ENCODE measurements around the gene CIITA. TPM values are rescaled to one million over a fixed set of nuclear protein-coding genes. Genes with fewer than 3 reads are reported as not detected.

CIITA gene
- polyA plus RNA-seq, 2 donors, result 2.8 to 5.5 TPM

DNA sequence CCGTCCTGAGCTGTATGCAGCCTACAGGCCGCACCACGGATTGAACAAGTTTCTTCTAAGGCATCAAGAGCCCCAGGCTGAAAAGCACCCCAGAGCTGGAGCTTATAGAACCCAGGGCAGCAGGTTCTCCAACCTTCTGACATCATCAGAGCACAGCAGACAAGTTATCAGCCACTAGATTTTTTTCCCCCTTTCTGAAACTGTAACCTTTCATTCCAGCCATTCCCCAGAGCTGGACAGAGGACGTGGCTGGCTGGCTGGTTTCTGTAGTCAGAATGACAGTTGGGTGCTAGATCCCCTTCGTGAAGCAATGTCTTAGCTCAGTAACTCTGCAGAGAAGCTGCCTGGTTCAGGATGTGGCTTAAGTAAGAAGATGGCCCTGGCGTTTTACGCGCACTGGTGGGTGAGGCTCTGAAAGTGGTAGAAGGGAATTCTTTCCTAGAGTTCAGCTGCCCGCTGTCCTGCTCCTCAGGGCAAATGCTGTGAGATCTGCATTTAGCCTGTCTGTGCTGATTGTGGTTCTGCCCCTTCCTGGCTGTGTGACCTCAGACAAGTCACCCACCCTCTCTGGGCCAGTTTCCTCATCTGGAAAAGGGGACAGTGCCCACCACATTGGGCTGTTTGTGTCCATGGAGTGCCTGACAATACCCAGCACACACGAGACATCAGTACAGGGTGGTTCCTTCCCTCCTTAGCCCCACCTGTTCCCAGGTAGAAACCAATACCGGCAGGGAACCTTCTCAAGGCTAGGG lies 56.1 kb downstream of the CIITA start:
- Histone ChIP-seq H3K27me3 (ENCODE audit: control insufficient read depth in 1 of 2, insufficient read depth in 2 of 2, low read length in 2 of 2) (no peaks in the 10 kb centered on the region), H3K4me1 (ENCODE audit: control insufficient read depth in 2 of 2, insufficient read depth in 2 of 2, low read length in 1 of 2) (peaks cover 3 to 19% of the 10 kb centered on the region in 2 donors), H3K36me3 (ENCODE audit: control insufficient read depth in 2 of 2, insufficient read depth in 2 of 2, low read length in 1 of 2) (peaks cover 4 to 21% of the 10 kb centered on the region in 2 donors), H3K27ac (ENCODE audit: low read depth in 2 of 2, low read length in 1 of 2) (no peak overlapping the region), H3K4me3 (ENCODE audit: low read depth in 1 of 2, low read length in 2 of 2) (no peak overlapping the region), H3K9me3 (ENCODE audit: control insufficient read depth in 2 of 2, insufficient read depth in 1 of 2, low read depth in 1 of 2, low read length in 1 of 2) (no peaks in the 10 kb centered on the region)
- WGBS, 2 donors, result 79 to 82% methylated on average over 11 of the region's 11 CpGs

- 69 to 73% methylated on average over 8 of the region's 8 CpGs for WGBS, 2 donors
- H3K27me3 ChIP-seq (ENCODE audit: control insufficient read depth in 1 of 2, insufficient read depth in 2 of 2, low read length in 2 of 2), result no peaks in the 10 kb centered on the region
- H3K27ac ChIP-seq (ENCODE audit: low read depth in 2 of 2, low read length in 1 of 2), result no peak overlapping the region
- peaks cover 3 to 25% of the 10 kb centered on the region in 2 donors for H3K4me1 ChIP-seq (ENCODE audit: control insufficient read depth in 2 of 2, insufficient read depth in 2 of 2, low read length in 1 of 2)
- H3K9me3 ChIP-seq (ENCODE audit: control insufficient read depth in 2 of 2, insufficient read depth in 1 of 2, low read depth in 1 of 2, low read length in 1 of 2), result no peaks in the 10 kb centered on the region
- no peak overlapping the region for H3K4me3 ChIP-seq (ENCODE audit: low read depth in 1 of 2, low read length in 2 of 2)
- peaks cover 4 to 18% of the 10 kb centered on the region in 2 donors for H3K36me3 ChIP-seq (ENCODE audit: control insufficient read depth in 2 of 2, insufficient read depth in 2 of 2, low read length in 1 of 2)
Measured at GRCh38 chr16:10933865-10934264, 56.9 kb downstream of the CIITA start.

DNA sequence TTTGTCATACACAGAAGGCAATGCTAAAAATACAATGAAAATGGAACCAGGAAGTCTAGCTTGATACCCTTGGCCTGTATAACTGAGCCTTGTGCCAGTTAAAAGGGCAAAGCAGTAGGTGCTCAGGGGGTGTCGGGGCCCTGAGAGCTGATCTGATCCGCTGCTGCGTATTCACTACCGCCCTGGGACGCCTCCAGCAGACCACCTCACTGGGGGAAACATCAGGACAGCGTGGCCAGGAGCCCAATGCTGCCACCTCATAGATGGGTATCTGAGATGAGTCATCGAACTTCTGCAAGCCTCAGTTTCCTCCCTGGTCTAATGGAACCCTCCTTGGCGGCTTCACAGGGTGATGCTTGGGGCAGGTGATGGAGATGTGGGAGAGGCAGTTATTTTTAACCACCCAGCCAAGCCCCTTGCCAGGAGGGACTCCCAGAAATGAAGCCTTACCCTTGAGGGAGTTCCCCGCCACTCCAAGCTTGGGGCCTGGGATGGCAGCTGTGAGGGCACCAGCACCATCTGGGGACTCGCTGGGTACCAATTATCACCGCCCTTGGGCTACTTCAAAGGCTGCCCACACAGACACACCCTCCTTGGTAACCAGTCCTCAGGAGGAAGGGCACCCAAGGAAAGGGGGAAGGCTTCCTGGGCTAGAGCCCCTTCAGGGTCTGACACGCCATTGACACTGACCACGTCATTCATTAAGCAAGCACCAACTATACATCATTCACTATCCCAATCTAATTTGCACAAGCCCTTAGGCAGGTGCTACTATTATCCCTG lies 57.5 kb downstream of the CIITA start:
- no peaks in the 10 kb centered on the region for H3K27me3 ChIP-seq (ENCODE audit: control insufficient read depth in 1 of 2, insufficient read depth in 2 of 2, low read length in 2 of 2)
- WGBS, 2 donors, result 90 to 92% methylated on average over 13 of the region's 13 CpGs
- H3K36me3 ChIP-seq (ENCODE audit: control insufficient read depth in 2 of 2, insufficient read depth in 2 of 2, low read length in 1 of 2), result peaks cover 4 to 16% of the 10 kb centered on the region in 2 donors
- H3K4me1 ChIP-seq (ENCODE audit: control insufficient read depth in 2 of 2, insufficient read depth in 2 of 2, low read length in 1 of 2), result peaks cover 3 to 31% of the 10 kb centered on the region in 2 donors
- no peak overlapping the region for H3K27ac ChIP-seq (ENCODE audit: low read depth in 2 of 2, low read length in 1 of 2)
- no peaks in the 10 kb centered on the region for H3K9me3 ChIP-seq (ENCODE audit: control insufficient read depth in 2 of 2, insufficient read depth in 1 of 2, low read depth in 1 of 2, low read length in 1 of 2)
- H3K4me3 ChIP-seq (ENCODE audit: low read depth in 1 of 2, low read length in 2 of 2), result no peak overlapping the region

DNA sequence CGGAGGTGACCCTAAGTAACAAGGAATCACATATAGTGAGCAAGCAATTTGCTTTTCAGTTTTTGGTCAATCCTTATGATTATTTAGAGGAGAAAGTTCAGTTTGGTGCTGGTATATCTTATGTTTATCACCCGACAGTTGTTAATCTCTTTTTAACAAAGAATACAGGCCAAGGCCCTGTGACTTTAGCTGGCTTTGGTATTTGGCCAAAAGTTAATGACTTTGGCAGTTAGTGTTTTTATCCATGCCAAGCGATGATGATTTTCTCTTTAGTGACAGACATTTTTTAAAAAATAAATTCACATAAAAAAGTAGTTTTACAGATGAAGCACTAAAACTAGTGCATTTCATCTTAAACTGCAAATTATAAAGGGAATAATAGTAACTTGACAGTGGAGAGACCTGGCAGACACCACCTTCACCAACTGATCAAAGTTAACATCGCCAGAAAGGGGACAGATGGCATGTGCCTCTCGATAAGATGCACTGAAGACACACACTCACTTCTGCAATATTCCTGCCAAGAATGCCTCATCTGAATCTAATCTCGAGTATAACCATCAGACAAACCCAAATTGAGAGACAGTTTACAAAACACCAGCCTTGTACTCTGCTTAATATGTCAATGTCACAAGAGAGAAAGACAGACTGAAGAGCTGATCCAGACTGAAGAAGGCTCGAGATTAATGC lies 58.4 kb downstream of the CIITA start:
- H3K4me1 ChIP-seq (ENCODE audit: control insufficient read depth in 2 of 2, insufficient read depth in 2 of 2, low read length in 1 of 2), result peaks cover 5 to 33% of the 10 kb centered on the region in 2 donors
- no peak overlapping the region for H3K27ac ChIP-seq (ENCODE audit: low read depth in 2 of 2, low read length in 1 of 2)
- H3K9me3 ChIP-seq (ENCODE audit: control insufficient read depth in 2 of 2, insufficient read depth in 1 of 2, low read depth in 1 of 2, low read length in 1 of 2), result no peaks in the 10 kb centered on the region
- H3K4me3 ChIP-seq (ENCODE audit: low read depth in 1 of 2, low read length in 2 of 2), result no peak overlapping the region
- no peaks in the 10 kb centered on the region for H3K27me3 ChIP-seq (ENCODE audit: control insufficient read depth in 1 of 2, insufficient read depth in 2 of 2, low read length in 2 of 2)
- H3K36me3 ChIP-seq (ENCODE audit: control insufficient read depth in 2 of 2, insufficient read depth in 2 of 2, low read length in 1 of 2), result peaks cover 7 to 15% of the 10 kb centered on the region in 2 donors
- 41 to 52% methylated on average over 7 of the region's 7 CpGs for WGBS, 2 donors

- no peak overlapping the region for H3K27ac ChIP-seq (ENCODE audit: low read depth in 2 of 2, low read length in 1 of 2)
- 58 to 61% methylated on average over 8 of the region's 8 CpGs for WGBS, 2 donors
Measured at GRCh38 chr16:10936272-10936984, 59.4 kb downstream of the CIITA start.

GRCh38 chr16:10937068-10937859 lies 60.3 kb downstream of the CIITA start:
- Histone ChIP-seq H3K9me3 (ENCODE audit: control insufficient read depth in 2 of 2, insufficient read depth in 1 of 2, low read depth in 1 of 2, low read length in 1 of 2) (no peaks in the 10 kb centered on the region), H3K4me1 (ENCODE audit: control insufficient read depth in 2 of 2, insufficient read depth in 2 of 2, low read length in 1 of 2) (peaks cover 12 to 44% of the 10 kb centered on the region in 2 donors), H3K27ac (ENCODE audit: low read depth in 2 of 2, low read length in 1 of 2) (peak overlapping the region in 1 of 2 donors; percentile 40), H3K4me3 (ENCODE audit: low read depth in 1 of 2, low read length in 2 of 2) (no peak overlapping the region), H3K36me3 (ENCODE audit: control insufficient read depth in 2 of 2, insufficient read depth in 2 of 2, low read length in 1 of 2) (peaks cover 7 to 9% of the 10 kb centered on the region in 2 donors), H3K27me3 (ENCODE audit: control insufficient read depth in 1 of 2, insufficient read depth in 2 of 2, low read length in 2 of 2) (no peaks in the 10 kb centered on the region)
- 22 to 28% methylated on average over 11 of the region's 11 CpGs for WGBS, 2 donors

More at GRCh38 chr16:10936272-10936984, 59.4 kb downstream of the CIITA start:
- Histone ChIP-seq H3K36me3 (ENCODE audit: control insufficient read depth in 2 of 2, insufficient read depth in 2 of 2, low read length in 1 of 2) (peaks cover 7 to 12% of the 10 kb centered on the region in 2 donors), H3K4me3 (ENCODE audit: low read depth in 1 of 2, low read length in 2 of 2) (no peak overlapping the region), H3K4me1 (ENCODE audit: control insufficient read depth in 2 of 2, insufficient read depth in 2 of 2, low read length in 1 of 2) (peaks cover 12 to 43% of the 10 kb centered on the region in 2 donors), H3K27me3 (ENCODE audit: control insufficient read depth in 1 of 2, insufficient read depth in 2 of 2, low read length in 2 of 2) (no peaks in the 10 kb centered on the region), H3K9me3 (ENCODE audit: control insufficient read depth in 2 of 2, insufficient read depth in 1 of 2, low read depth in 1 of 2, low read length in 1 of 2) (no peaks in the 10 kb centered on the region)

- Histone ChIP-seq H3K9me3 (ENCODE audit: control insufficient read depth in 2 of 2, insufficient read depth in 1 of 2, low read depth in 1 of 2, low read length in 1 of 2) (no peaks in the 10 kb centered on the region), H3K27ac (ENCODE audit: low read depth in 2 of 2, low read length in 1 of 2) (peak overlapping the region in 1 of 2 donors; percentile 11), H3K36me3 (ENCODE audit: control insufficient read depth in 2 of 2, insufficient read depth in 2 of 2, low read length in 1 of 2) (peaks cover 6 to 7% of the 10 kb centered on the region in 2 donors), H3K4me1 (ENCODE audit: control insufficient read depth in 2 of 2, insufficient read depth in 2 of 2, low read length in 1 of 2) (peaks cover 12 to 44% of the 10 kb centered on the region in 2 donors), H3K27me3 (ENCODE audit: control insufficient read depth in 1 of 2, insufficient read depth in 2 of 2, low read length in 2 of 2) (no peaks in the 10 kb centered on the region), H3K4me3 (ENCODE audit: low read depth in 1 of 2, low read length in 2 of 2) (no peak overlapping the region)
- WGBS, 2 donors, result 57 to 61% methylated on average over 7 of the region's 7 CpGs
Measured at GRCh38 chr16:10938321-10938720, 61.3 kb downstream of the CIITA start.

DNA sequence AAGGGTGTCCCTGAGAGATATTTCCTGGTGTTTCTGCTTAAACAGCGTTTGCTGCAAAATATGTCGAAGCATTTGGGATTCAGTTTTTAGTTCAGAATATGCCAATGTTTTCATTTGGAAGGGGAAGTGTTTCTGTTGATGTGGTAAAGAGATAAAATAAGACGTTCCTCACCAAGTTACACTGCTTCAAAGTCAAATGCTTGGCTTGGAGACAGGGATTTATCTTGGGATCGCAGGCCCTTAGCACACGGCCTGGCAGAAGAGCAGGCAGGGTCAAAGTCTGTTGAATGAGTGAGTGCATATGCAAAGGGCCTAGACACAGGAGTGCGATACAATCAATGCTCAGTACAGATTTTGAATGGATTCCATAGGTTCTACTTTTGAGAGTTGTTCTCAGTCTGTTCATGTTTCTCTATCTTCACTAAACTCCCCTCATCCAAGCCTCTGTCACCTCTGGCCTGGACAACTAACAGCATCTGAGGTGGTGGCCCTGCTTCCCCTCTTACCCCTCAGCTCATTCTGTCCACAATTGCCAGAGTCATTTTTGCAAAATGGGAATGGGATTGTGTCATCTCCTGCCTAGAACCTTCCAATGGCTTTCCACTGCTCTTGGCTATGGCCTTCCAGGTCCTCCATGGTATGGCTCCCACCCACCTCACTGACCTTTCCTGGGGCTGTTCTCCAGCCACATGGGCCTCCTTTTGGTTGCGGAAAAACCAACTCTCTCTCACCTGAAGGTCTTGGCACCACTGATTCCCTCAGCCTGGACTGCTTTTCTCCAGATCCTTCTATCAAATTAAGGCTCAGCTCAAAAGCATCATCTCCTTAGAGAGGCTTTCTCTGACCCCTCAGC lies 62.0 kb downstream of the CIITA start:
- H3K4me3 ChIP-seq (ENCODE audit: low read depth in 1 of 2, low read length in 2 of 2), result no peak overlapping the region
- no peaks in the 10 kb centered on the region for H3K9me3 ChIP-seq (ENCODE audit: control insufficient read depth in 2 of 2, insufficient read depth in 1 of 2, low read depth in 1 of 2, low read length in 1 of 2)
- H3K4me1 ChIP-seq (ENCODE audit: control insufficient read depth in 2 of 2, insufficient read depth in 2 of 2, low read length in 1 of 2), result peaks cover 12 to 44% of the 10 kb centered on the region in 2 donors
- peaks cover 0 to 3% of the 10 kb centered on the region in 2 donors for H3K36me3 ChIP-seq (ENCODE audit: control insufficient read depth in 2 of 2, insufficient read depth in 2 of 2, low read length in 1 of 2)
- H3K27me3 ChIP-seq (ENCODE audit: control insufficient read depth in 1 of 2, insufficient read depth in 2 of 2, low read length in 2 of 2), result no peaks in the 10 kb centered on the region
- 55 to 64% methylated on average over 7 of the region's 7 CpGs for WGBS, 2 donors
- peak overlapping the region in 1 of 2 donors; percentile 35 for H3K27ac ChIP-seq (ENCODE audit: low read depth in 2 of 2, low read length in 1 of 2)
